Neural cell (in vitro differentiated cells): ENCODE data around the gene STPG2.

Experiments
- CTCF ChIP-seq: fragments of 450-650 bp; IDR thresholded peaks from 2 replicates; pipeline ENCODE4 v1.5.1; 2014; ENCODE audit warnings: antibody characterized with exemption, mild to moderate bottlenecking, moderate library complexity; ENCODE audit not compliant: poor library complexity, severe bottlenecking
- EP300 ChIP-seq: fragments of 450-650 bp; conservative IDR thresholded peaks from 2 replicates; pipeline ENCODE4 v1.6.1; 2014; ENCODE audit warnings: antibody characterized with exemption, mild to moderate bottlenecking, moderate library complexity; ENCODE audit not compliant: poor library complexity, severe bottlenecking
- EZH2 ChIP-seq: fragments of 200-600, 300-800 bp; shearing (Covaris generic), sonication (generic); IDR thresholded peaks from 2 replicates; pipeline ENCODE4 v1.6.1; 2014; ENCODE audit warnings: antibody characterized with exemption, low read length, borderline replicate concordance, mild to moderate bottlenecking; ENCODE audit not compliant: insufficient read depth, poor library complexity, severe bottlenecking
- MXI1 ChIP-seq: fragments of 450-650 bp; conservative IDR thresholded peaks from 2 replicates; pipeline ENCODE4 v1.6.1; 2014; ENCODE audit warnings: antibody characterized with exemption, mild to moderate bottlenecking; ENCODE audit not compliant: poor library complexity, severe bottlenecking
- POLR2AphosphoS5 ChIP-seq: IDR thresholded peaks from 2 replicates; pipeline ENCODE4 v1.6.1; 2012
- RAD21 ChIP-seq: fragments of 450-650 bp; conservative IDR thresholded peaks from 2 replicates; pipeline ENCODE4 v1.6.1; 2014; ENCODE audit warnings: antibody characterized with exemption, mild to moderate bottlenecking, moderate library complexity
- REST ChIP-seq: IDR thresholded peaks from 2 replicates; pipeline ENCODE4 v1.6.1; 2012; ENCODE audit warnings: borderline replicate concordance
- TAF1 ChIP-seq: IDR thresholded peaks from 2 replicates; pipeline ENCODE4 v1.6.1; 2012; ENCODE audit warnings: low read depth

GRCh38 chr4:98176531-98176930, 33.3 kb upstream of the STPG2 start:
- TF ChIP-seq CTCF (no peak), EP300 (no peak), EZH2 (no peak), REST (no peak), POLR2AphosphoS5 (no peak), RAD21 (no peak), TAF1 (no peak), MXI1 (no peak)
